ENCODE measurements around the gene MOB3A.

DNA sequence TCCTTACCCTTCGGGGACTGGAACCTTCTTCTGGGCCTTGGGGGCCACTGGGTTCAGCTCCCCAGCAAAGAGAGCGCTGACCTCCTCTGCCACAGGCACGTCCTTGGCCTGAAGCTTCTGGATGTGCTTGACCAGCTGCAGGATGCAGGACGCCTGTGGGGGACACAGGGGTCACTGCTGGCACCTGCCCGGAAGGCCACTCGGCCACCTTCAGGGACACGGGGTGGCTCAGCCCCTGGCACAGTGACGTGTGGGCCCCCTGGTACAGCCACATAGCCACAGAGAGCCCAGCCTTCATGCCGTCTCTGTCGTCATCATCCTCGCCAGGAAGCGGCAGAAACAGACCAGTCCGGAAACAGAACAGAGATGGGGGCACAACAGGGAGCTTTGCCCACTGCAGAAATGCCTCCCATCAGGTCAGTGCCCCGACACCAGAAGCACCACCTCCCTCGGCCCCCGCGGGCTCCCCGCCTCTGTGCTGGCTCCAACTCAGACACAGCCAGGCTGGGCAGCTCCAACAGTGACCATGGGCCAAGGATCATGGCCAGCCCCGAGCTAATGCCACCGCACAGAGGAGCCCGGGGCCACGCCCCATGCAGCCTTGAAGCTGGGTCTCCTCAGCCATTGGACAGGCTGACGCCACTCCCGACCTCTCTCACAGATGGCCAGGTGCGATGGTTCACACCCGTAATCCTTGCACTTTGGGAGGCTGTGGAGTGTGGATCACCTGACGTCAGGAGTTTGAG lies 21.3 kb upstream of the MOB3A start:
- no peak for TF ChIP-seq RAD21 (IDR thresholded peaks at IDR 0.05; ENCODE audit: insufficient read depth, low read depth, low read length)
- no peak for TF ChIP-seq ATF7 (IDR thresholded peaks at IDR 0.05; ENCODE audit: low read depth)
- TF ChIP-seq CTCF (IDR thresholded peaks at IDR 0.05 in 2 of 3, conservative IDR thresholded peaks at IDR 0.05 in 1 of 3; ENCODE audit: control insufficient read depth in 2 of 3, extremely low read depth in 1 of 3, insufficient read depth in 1 of 3, low read depth in 3 of 3, low read length in 3 of 3): no peak
- TF ChIP-seq MAX (IDR thresholded peaks at IDR 0.05; ENCODE audit: low read depth, low read length): no peak
- TF ChIP-seq EZH2 (IDR thresholded peaks at IDR 0.05; ENCODE audit: borderline replicate concordance, control insufficient read depth, low read depth, low read length): no peak
- TF ChIP-seq NR2C2 (IDR thresholded peaks at IDR 0.05; ENCODE audit: borderline replicate concordance, control insufficient read depth, insufficient read length, low read depth): no peak
- no peak for TF ChIP-seq POLR2AphosphoS5 (IDR thresholded peaks at IDR 0.05; ENCODE audit: low read length)
- TF ChIP-seq BMI1 (IDR thresholded peaks at IDR 0.05; ENCODE audit: borderline replicate concordance): no peak
- TF ChIP-seq ETV6 (conservative IDR thresholded peaks at IDR 0.05 in 1 of 2, IDR thresholded peaks at IDR 0.05 in 1 of 2; ENCODE audit: borderline replicate concordance in 1 of 2, low read depth in 1 of 2): no peak
- no peak for TF ChIP-seq RFX5 (IDR thresholded peaks at IDR 0.05; ENCODE audit: low read depth, low read length)

All from GM12878 (cell line).